GM19238 (cell line): Measurements from ENCODE around the gene RASSF4.

Experiments used
- DNase-seq: peaks from one replicate; pipeline ENCODE4 v3.0.0; 2011; ENCODE audit warnings: low spot score; ENCODE audit not compliant: insufficient read length

The RASSF4 gene

DNA sequence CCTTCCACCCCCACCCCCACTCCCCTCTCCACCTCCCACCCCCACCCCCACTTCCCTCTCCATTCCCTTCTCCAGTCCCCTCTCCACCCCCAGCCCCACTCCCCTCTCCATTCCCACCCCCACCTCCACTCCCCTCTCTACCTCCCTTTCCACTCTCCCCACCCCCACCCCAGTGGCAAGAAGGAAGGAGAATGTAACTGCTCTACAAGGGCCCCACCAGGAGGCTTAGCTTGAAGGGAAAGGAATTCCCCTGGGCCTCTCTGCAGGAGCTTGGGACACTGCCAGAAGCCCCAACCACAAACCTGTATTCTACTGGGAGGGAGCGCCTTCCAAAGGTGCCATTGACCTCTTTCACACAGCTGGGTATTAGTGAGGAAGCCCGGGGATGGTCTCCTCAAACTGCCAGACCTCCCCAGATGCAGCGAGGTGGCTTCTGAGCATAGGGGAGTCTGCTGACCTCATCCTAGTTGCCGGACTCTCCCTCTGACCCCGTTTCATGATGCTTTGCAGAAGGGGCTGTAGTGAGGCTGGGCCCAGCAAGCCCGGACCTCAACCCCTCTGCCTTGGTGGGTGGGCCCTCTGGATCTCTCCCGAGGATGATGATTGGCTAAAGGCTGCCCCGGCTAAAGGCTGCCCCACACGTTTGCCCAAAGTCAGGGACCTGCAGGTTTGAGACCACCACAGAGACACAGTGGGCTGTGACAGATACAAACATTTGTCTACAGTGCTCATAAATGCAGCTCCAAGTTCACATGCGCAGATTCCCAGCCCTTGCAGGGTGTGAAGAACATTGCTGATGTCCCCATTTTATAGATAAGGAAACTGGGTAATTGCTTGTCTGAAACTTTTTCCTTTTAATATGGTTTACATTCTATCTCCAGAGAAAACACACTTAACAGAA is 16.1 kb downstream of the RASSF4 start:
- DNase-seq: no peak

DNA sequence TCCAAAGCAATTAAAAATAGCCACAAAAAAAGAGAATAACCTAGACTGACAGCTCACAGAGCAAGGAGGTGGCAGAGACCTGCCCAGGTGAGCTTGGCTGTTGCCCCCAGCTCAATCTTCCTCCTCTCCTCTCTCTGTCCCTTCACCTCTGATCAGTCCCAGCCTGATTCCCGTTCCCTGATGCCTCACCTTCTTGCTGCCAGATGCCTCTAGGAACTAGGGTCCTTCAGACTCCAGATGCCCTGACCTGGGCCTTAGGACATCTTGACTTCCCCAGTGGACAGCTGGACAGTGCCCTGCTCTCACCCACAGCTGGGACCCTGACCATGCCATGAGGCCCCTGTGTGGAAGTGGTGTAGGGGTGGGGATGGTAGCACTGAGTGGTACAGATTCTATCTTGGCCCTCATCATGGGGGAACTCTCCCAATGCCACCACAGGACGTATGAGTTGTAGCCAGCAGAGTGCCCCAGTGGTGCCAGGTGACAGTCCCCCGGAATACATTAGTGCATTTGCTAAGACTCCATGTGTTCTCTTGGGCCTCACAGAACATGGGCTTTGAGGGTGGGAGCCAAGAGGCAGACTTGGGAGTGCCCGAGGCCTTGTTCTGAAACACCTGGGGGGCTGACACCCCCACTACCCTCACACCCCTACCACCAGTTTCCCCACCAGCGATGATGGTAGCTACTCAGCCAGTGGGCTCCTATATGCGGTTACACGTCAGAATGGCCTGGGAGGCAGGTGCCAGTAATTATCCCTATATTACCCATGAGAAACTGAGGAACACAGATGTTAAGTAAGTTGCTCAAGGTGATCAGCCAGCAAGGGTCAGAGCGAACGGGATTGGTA is 17.0 kb downstream of the RASSF4 start:
- DNase-seq: no peak

- no peak for DNase-seq
These were observed 17.9 kb downstream of the RASSF4 start for GRCh38 chr10:44977287-44978212.

- no peak for DNase-seq
These were observed 18.6 kb downstream of the RASSF4 start for GRCh38 chr10:44978213-44978569.

DNA sequence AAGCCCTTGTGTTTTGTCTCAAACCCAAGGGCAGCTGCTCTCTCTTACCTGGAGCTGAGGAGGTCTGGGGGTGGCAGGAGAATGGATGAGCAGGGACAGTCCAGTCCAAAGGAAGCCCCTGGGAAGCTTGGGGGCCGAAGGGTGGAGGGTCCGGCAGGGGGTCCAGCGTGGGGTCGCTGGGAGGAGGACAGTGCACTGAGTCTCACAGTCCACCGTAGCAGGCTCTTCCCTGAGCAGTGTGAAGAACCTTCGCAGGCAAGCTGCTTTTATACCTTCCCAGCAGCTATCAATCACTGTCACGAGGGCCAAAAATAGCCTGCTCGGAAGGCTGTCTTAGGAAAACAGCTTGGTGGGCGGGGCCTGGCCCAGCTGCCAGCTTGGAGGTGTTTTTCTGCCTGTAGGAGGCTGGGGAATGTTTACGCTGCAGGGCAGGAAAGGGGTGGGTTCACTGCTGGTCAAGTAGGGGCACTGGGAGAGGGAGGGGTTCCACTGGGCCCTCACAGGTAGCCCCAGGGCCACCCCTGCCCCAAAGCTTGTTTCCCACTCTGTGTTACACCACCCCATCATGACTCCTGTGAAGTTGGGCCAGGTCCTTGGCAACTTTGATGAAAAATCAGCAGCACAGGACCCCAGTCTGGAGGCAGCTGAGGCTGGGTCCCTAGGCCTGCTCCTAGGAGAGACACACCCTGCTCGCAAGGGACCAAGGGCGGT is 19.1 kb downstream of the RASSF4 start, which contains the start of gene DEPP1:
DEPP1 (minus strand) TSS at position 240 of the 711 bp plus-strand sequence. CDS start 779 bp downstream, outside the sequence.
- no peak for DNase-seq

DNA sequence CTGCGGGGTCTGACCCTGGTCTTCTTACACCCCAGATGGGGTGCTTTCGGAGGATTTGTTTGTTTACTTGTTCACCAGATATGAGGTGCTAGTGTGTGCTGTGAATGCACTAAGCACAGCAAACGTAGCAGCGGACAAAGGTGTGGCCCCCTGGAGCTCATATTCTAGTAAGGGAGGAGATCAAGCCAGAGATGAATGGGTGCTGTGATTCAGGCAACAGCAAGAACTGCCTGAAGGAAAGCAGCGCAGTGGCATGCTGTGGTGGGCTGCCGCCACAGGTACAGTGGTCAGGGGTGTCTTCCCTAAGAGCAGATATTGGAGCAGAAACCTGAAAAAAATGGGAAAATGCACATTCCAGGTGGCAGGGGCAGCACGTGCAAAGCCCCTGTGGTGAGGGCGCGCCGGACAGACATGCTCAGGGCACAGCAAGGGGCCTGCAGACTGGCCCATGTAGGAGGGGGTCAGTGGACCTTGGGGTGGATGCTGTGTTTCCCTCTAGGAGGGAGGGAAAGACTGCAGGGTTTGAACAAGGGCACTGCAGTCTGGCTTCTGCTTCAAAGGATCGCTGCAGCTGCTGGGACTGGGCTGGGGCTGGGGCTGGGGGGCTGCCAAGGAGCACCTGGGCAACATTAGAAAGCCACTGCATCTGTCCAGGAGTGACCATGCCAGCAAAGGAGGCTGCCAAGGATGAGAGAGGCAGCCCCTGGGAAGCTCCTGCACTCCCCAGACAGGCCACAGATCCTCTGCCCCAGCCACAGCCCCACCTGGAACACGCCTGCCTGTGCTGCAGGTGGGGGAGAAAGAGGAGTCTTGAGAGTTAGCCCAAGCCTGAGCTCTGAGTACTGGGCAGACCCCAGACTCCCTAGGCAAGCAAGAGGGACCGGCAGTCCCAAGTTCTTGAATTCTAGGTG is 19.9 kb downstream of the RASSF4 start:
- no peak for DNase-seq

GRCh38 chr10:44980309-44981171 is 20.9 kb downstream of the RASSF4 start:
- DNase-seq: no peak

DNA sequence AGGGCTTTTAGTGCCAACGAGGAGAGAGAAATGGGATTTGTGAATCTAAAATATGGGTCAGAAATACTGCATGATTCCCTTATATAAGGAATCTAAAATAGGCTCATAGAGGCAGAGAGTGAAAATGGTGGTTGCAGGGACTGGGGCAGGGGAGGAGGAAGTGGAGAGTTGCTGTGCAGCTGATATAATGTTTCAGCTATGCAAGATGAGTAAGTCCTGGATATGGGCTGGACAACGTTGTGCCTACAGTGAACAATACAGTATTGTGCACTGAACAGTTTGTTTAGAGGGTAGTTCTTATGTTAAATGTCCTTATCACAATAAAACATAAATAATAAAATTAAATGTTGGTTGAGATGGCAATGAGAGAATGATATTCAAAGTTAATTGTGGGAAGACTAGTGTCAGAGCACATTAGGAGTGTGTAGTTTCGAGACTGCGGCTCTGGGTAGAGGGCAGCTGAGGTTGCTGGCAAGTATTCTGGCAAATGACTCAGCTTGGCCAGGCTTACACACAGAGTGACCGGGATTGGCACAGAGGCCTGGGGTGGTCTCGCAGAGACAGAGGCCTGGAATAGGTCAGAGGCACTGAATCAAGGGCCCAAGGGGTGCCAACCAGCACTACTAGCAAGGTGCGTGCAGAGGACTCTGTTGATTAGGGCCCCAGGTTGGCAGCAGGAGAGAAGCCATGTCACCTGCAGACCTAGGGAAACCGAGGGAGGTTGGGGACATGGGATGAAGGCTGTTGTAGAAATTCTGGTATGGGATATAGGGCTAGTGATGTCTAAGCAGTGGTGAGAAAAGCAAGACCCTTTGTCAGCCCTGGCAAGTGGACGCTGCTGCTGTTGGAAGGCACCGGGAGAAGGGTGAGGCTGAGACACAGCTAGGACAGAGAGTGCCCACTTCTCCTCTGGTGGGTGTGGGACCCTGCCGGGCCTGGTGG is 21.8 kb downstream of the RASSF4 start:
- no peak for DNase-seq

DNA sequence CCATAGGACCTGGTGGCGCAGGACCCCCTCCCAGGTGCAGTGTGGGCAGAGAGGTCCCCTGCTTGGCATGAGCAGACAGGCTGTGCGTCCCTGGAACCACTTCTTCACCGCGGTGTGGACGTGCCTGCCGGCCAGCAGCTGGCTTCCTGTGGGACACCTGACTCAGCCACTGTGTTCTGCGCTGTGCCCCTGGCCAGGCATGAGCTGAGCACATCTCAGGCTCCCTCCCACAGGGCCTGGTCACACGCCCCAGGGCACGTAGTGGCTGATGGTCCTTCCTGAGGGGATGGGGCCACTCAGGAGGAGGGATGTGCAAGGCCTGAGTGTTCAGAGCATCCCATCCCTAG is 22.5 kb downstream of the RASSF4 start:
- no peak for DNase-seq

DNA sequence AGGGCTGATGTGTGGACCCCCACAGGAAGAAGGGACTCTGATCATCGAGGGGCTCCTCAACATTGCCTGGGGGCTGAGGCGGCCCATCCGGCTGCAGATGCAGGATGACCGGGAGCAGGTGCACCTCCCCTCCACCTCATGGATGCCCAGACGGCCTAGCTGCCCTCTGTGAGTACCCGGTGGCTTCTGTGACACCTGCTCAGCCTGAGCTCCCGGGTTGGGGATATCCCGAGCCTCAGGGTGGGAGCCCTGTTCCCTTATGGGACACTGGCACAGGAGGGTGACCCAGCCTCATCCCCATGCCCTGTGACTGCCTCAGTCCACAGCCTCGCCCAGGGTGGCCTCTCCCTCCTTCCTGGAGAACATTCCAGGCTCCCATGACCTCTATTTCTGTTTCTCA is 22.9 kb downstream of the RASSF4 start:
- DNase-seq: no peak

DNA sequence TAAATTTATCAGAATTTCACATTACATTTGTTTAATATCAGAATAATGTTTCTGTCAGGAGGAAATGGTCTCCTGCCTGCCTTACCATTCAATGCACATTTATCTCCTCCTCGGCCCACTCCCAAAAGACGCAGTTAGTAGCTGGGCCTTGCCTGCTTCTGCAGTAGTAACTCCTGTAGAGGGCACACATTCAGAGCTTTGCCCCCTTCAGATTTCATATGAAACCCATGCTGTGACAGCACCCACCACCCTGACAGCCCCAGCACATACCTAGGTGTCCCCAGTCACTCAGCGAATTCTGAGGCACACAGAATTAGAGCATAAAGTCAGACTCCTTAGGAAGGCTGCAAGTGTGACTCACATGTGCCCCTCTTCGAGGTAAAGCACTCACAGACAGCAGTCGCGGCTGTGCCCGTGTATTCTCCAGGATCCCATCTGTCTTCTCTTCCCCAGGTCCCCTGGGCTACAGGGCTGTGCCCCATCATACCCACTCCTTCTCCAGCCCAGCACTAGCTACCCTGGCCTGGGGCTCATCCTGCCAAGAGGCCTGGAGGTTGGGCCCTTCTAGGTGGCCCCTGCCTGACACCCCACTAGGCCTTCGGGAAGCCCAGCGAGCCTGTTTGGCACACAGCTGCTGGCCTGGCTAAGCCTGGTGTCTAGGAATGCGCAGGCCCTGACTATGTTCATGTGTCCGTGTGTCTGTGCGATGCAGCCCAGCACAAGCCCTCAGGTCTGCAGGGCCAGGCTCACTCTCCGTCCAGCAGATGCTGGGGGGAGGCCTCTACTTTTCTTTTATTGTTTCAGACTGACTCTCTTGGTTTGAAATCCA is 23.7 kb downstream of the RASSF4 start:
- no peak for DNase-seq

GRCh38 chr10:44983895-44984278 is 24.3 kb downstream of the RASSF4 start:
- no peak for DNase-seq

GRCh38 chr10:44984671-44985101 is 25.1 kb downstream of the RASSF4 start:
- no peak for DNase-seq

GRCh38 chr10:44985175-44985681 is 25.6 kb downstream of the RASSF4 start:
- no peak for DNase-seq

DNA sequence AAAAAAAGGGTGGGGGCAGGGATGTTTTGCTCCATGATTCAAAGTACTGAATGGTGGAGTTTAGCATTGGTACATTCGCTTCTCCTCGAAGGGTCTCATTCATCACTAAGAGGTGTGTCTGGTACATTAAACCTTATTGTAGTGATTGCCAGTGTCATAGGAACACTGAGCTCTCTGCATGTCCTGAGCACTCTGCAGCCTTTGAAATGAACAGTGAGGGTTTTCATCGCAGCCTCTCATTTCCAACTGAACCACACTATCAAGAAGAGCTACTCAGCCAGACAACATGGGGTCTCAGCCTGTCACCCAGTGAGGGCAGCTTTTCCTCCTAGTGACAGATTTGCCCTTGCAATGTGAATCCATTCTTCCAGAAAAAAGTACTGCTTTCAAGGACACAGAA is 26.6 kb downstream of the RASSF4 start:
- DNase-seq: no peak

DNA sequence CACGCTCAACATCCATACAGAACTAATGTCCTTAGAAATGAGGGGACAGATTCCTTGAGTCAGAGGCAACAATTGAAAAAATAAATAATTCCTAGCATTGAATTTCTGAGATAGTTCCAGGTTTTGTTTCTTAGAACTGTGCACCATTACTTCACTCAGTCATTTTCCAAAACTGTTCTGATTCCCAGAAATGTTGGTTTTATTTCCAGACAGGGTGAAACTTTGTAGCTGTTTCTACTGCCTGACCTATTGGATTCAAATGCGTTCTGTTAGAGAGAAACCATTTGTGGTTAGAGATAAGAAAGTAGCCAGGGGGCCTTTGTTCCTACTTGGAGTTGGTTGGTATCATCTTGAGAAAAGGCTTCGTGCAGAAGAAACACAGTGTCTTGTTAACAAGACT is 27.1 kb downstream of the RASSF4 start:
- no peak for DNase-seq
